Large intestine (tissue), 3 donors: ENCODE results near the gene NFIL3. TPM values are rescaled to one million over a fixed set of nuclear protein-coding genes. Genes with fewer than 3 reads are reported as not detected.

Experiments
- DNase-seq, 2 donors: peaks; one replicate each; pipeline versions ENCODE4 v3.0.0 to v3.0.0-alpha.2; 2013
- H3K27ac ChIP-seq: one replicate; pipeline ENCODE4 v1.5.1; 2013; ENCODE audit warnings: low read length
- H3K27me3 ChIP-seq: 2 replicates; pipeline ENCODE4 v1.6.1; 2013; ENCODE audit warnings: low read length; ENCODE audit not compliant: control insufficient read depth, insufficient read depth
- H3K36me3 ChIP-seq: 2 replicates; pipeline ENCODE4 v1.6.1; 2013; ENCODE audit warnings: low read length; ENCODE audit not compliant: control insufficient read depth, insufficient read depth
- H3K4me1 ChIP-seq: one replicate; pipeline ENCODE4 v1.6.1; 2013; ENCODE audit warnings: low read length; ENCODE audit not compliant: control insufficient read depth, insufficient read depth
- H3K4me3 ChIP-seq: one replicate; pipeline ENCODE4 v1.5.1; 2013; ENCODE audit warnings: low read length
- H3K9me3 ChIP-seq: one replicate; pipeline ENCODE4 v1.6.1; 2013; ENCODE audit warnings: mild to moderate bottlenecking, low read depth, low read length, moderate library complexity; ENCODE audit not compliant: control insufficient read depth
- WGBS: methylation state at CpG from one replicate; pipeline ENCODE4 v1.1.5; 2013; ENCODE audit warnings: low lambda C conversion rate; ENCODE audit not compliant: insufficient coverage; 5-methylcytosine and 5-hydroxymethylcytosine counted together
- polyA plus RNA-seq: library from polyadenylated mRNA; unstranded; fragments of 120-200 nt; gene quantifications from one replicate; pipeline ENCODE4 v1.2.1, GENCODE V29; 2013

NFIL3 gene
- polyA plus RNA-seq, 1 donor, result 51.9 TPM

GRCh38 chr9:91436841-91437240 lies 13.2 kb upstream of the NFIL3 start:
- 100% methylated on average over 3 of the region's 13 CpGs for WGBS
- no peak for DNase-seq
- no peaks in the 10 kb centered on the region for H3K4me1 ChIP-seq
- no peak overlapping the region for H3K27ac ChIP-seq
- H3K4me3 ChIP-seq, result no peak overlapping the region
- no peaks in the 10 kb centered on the region for H3K9me3 ChIP-seq
- H3K27me3 ChIP-seq, result no peaks in the 10 kb centered on the region
- no peaks in the 10 kb centered on the region for H3K36me3 ChIP-seq

GRCh38 chr9:91433180-91433579 lies 9.5 kb upstream of the NFIL3 start:
- Histone ChIP-seq H3K27me3 (no peaks in the 10 kb centered on the region), H3K27ac (no peak overlapping the region), H3K4me3 (no peak overlapping the region), H3K4me1 (no peaks in the 10 kb centered on the region), H3K36me3 (no peaks in the 10 kb centered on the region), H3K9me3 (no peaks in the 10 kb centered on the region)
- peak in 1 of 2 donors; percentile 70 for DNase-seq
- no CpG with 5 or more reads among the region's 2 CpGs for WGBS

GRCh38 chr9:91431485-91431884 lies 7.9 kb upstream of the NFIL3 start:
- Histone ChIP-seq H3K27me3 (no peaks in the 10 kb centered on the region), H3K4me1 (no peaks in the 10 kb centered on the region), H3K36me3 (no peaks in the 10 kb centered on the region), H3K4me3 (no peak overlapping the region), H3K27ac (no peak overlapping the region), H3K9me3 (no peaks in the 10 kb centered on the region)
- no CpG with 5 or more reads among the region's 5 CpGs for WGBS
- no peak for DNase-seq

- no peaks in the 10 kb centered on the region for H3K36me3 ChIP-seq
- no peaks in the 10 kb centered on the region for H3K27me3 ChIP-seq
- no peaks in the 10 kb centered on the region for H3K9me3 ChIP-seq
- no CpG with 5 or more reads among the region's 8 CpGs for WGBS
- no peak overlapping the region for H3K4me3 ChIP-seq
- H3K4me1 ChIP-seq, result peaks cover 6% of the 10 kb centered on the region
- DNase-seq, result no peak
- H3K27ac ChIP-seq, result no peak overlapping the region
Observed at GRCh38 chr9:91429501-91429900, 5.9 kb upstream of the NFIL3 start.

GRCh38 chr9:91428927-91429351 lies 5.3 kb upstream of the NFIL3 start:
- DNase-seq, result no peak
- H3K4me1 ChIP-seq, result peaks cover 7% of the 10 kb centered on the region
- WGBS, result 80% methylated on average over 1 of the region's 5 CpGs
- H3K27me3 ChIP-seq, result no peaks in the 10 kb centered on the region
- H3K36me3 ChIP-seq, result no peaks in the 10 kb centered on the region
- H3K4me3 ChIP-seq, result no peak overlapping the region
- no peaks in the 10 kb centered on the region for H3K9me3 ChIP-seq
- H3K27ac ChIP-seq, result no peak overlapping the region

GRCh38 chr9:91428436-91428835 lies 4.8 kb upstream of the NFIL3 start:
- no peak overlapping the region for H3K4me3 ChIP-seq
- DNase-seq, result no peak
- H3K9me3 ChIP-seq, result no peaks in the 10 kb centered on the region
- peaks cover 7% of the 10 kb centered on the region for H3K4me1 ChIP-seq
- no peaks in the 10 kb centered on the region for H3K36me3 ChIP-seq
- no peaks in the 10 kb centered on the region for H3K27me3 ChIP-seq
- H3K27ac ChIP-seq, result no peak overlapping the region
- no CpG with 5 or more reads among the region's 2 CpGs for WGBS

- Histone ChIP-seq H3K36me3 (no peaks in the 10 kb centered on the region), H3K4me1 (peaks cover 7% of the 10 kb centered on the region), H3K27me3 (no peaks in the 10 kb centered on the region), H3K4me3 (no peak overlapping the region), H3K9me3 (no peaks in the 10 kb centered on the region), H3K27ac (no peak overlapping the region)
- 100% methylated on average over 1 of the region's 2 CpGs for WGBS
- no peak for DNase-seq
Observed at GRCh38 chr9:91427873-91428272, 4.2 kb upstream of the NFIL3 start.

GRCh38 chr9:91426123-91426745 lies 2.6 kb upstream of the NFIL3 start:
- Histone ChIP-seq H3K4me3 (no peak overlapping the region), H3K27ac (no peak overlapping the region), H3K4me1 (peaks cover 7% of the 10 kb centered on the region), H3K9me3 (no peaks in the 10 kb centered on the region), H3K27me3 (no peaks in the 10 kb centered on the region), H3K36me3 (no peaks in the 10 kb centered on the region)
- WGBS, result no CpG with 5 or more reads among the region's 3 CpGs
- DNase-seq, result peak; percentile 29 to 52

- DNase-seq, result no peak
- Histone ChIP-seq H3K9me3 (no peaks in the 10 kb centered on the region), H3K27ac (no peak overlapping the region), H3K27me3 (no peaks in the 10 kb centered on the region), H3K4me1 (peaks cover 9% of the 10 kb centered on the region), H3K36me3 (no peaks in the 10 kb centered on the region), H3K4me3 (peak overlapping the region; percentile 76)
- 90% methylated on average over 2 of the region's 9 CpGs for WGBS
Observed at GRCh38 chr9:91425271-91425670, 1.6 kb upstream of the NFIL3 start.

- Histone ChIP-seq H3K27ac (peak overlapping the region; percentile 97), H3K27me3 (no peaks in the 10 kb centered on the region), H3K4me1 (peaks cover 15% of the 10 kb centered on the region), H3K4me3 (peak overlapping the region; percentile 76), H3K36me3 (no peaks in the 10 kb centered on the region), H3K9me3 (no peaks in the 10 kb centered on the region)
- peak; percentile 81 to 90 for DNase-seq
- WGBS, result 0% methylated on average over 2 of the region's 67 CpGs
Observed at GRCh38 chr9:91424403-91425176, 958 bp upstream of the NFIL3 start.
